GM19099 (cell line): Measurements from ENCODE around the gene TTLL4.

ENCODE experiments used
- POLR2A ChIP-seq: IDR thresholded peaks from 3 replicates; pipeline ENCODE4 v1.6.1; 2011; ENCODE audit warnings: low read depth; ENCODE audit not compliant: insufficient read length; ENCODE audit errors: extremely low read depth

Gene TTLL4

GRCh38 chr2:218727502-218728165 lies 17.0 kb downstream of the TTLL4 start:
- no peak for TF ChIP-seq POLR2A

GRCh38 chr2:218729640-218730039 lies 19.0 kb downstream of the TTLL4 start:
- TF ChIP-seq POLR2A, result no peak

GRCh38 chr2:218732052-218732760 lies 21.6 kb downstream of the TTLL4 start:
- TF ChIP-seq POLR2A, result no peak

GRCh38 chr2:218732761-218733158 lies 22.1 kb downstream of the TTLL4 start:
- TF ChIP-seq POLR2A, result no peak

- TF ChIP-seq POLR2A, result no peak
Observed at GRCh38 chr2:218733171-218734021, 22.8 kb downstream of the TTLL4 start.

- no peak for TF ChIP-seq POLR2A
Observed at GRCh38 chr2:218734190-218734975, 23.7 kb downstream of the TTLL4 start.

- TF ChIP-seq POLR2A, result no peak
Observed at GRCh38 chr2:218736531-218736930, 25.9 kb downstream of the TTLL4 start.

GRCh38 chr2:218743068-218743467 lies 32.4 kb downstream of the TTLL4 start:
- no peak for TF ChIP-seq POLR2A

GRCh38 chr2:218744615-218745014 lies 34.0 kb downstream of the TTLL4 start:
- TF ChIP-seq POLR2A, result no peak

- TF ChIP-seq POLR2A, result no peak
Observed at GRCh38 chr2:218745160-218745558, 34.5 kb downstream of the TTLL4 start.

- TF ChIP-seq POLR2A, result no peak
Observed at GRCh38 chr2:218745559-218746469, 35.2 kb downstream of the TTLL4 start.

- no peak for TF ChIP-seq POLR2A
Observed at GRCh38 chr2:218746470-218746795, 35.8 kb downstream of the TTLL4 start.

- TF ChIP-seq POLR2A, result no peak
Observed at GRCh38 chr2:218746960-218747359, 36.3 kb downstream of the TTLL4 start.
